NCI-H1092 treated with DMSO at 0.1 percent for 48 hours (cell line): Measurements from ENCODE around the gene LRRC52.

ENCODE experiments used
- DNase-seq: peaks from one replicate; lab custom pipeline; 2025; lab: John Stamatoyannopoulos, UW

The LRRC52 gene

GRCh38 chr1:165543532-165544438 lies at the start of gene LRRC52:
TSS of gene LRRC52 (plus strand) at chr1:165544000. CDS start at chr1:165544297, 297 bp downstream.
- DNase-seq: peak; percentile 89

- DNase-seq: no peak
Measured at GRCh38 chr1:165494949-165495857, 48.6 kb upstream of the LRRC52 start.

GRCh38 chr1:165495858-165496205 lies 48.0 kb upstream of the LRRC52 start:
- no peak for DNase-seq

- DNase-seq: no peak
Measured at GRCh38 chr1:165496501-165496900, 47.3 kb upstream of the LRRC52 start.

GRCh38 chr1:165497069-165498013 lies 46.5 kb upstream of the LRRC52 start:
- DNase-seq: no peak

- DNase-seq: no peak
Measured at GRCh38 chr1:165501330-165501969, 42.4 kb upstream of the LRRC52 start.

GRCh38 chr1:165501970-165502348 lies 41.8 kb upstream of the LRRC52 start:
- no peak for DNase-seq

- no peak for DNase-seq
Measured at GRCh38 chr1:165507570-165507969, 36.2 kb upstream of the LRRC52 start.

GRCh38 chr1:165508291-165508690 lies 35.5 kb upstream of the LRRC52 start:
- no peak for DNase-seq

- no peak for DNase-seq
Measured at GRCh38 chr1:165512816-165513215, 31.0 kb upstream of the LRRC52 start.

GRCh38 chr1:165516469-165516868 lies 27.3 kb upstream of the LRRC52 start:
- DNase-seq: no peak

- DNase-seq: no peak
Measured at GRCh38 chr1:165520646-165521045, 23.2 kb upstream of the LRRC52 start.

- DNase-seq: no peak
Measured at GRCh38 chr1:165524639-165525285, 19.0 kb upstream of the LRRC52 start.

- no peak for DNase-seq
Measured at GRCh38 chr1:165525708-165526107, 18.1 kb upstream of the LRRC52 start.

- DNase-seq: no peak
Measured at GRCh38 chr1:165527251-165528007, 16.4 kb upstream of the LRRC52 start.

GRCh38 chr1:165531021-165531420 lies 12.8 kb upstream of the LRRC52 start:
- DNase-seq: peak; percentile 76

- DNase-seq: no peak
Measured at GRCh38 chr1:165532053-165532452, 11.7 kb upstream of the LRRC52 start.

- DNase-seq: no peak
Measured at GRCh38 chr1:165533254-165533653, 10.5 kb upstream of the LRRC52 start.

- DNase-seq: no peak
Measured at GRCh38 chr1:165536016-165536415, 7.8 kb upstream of the LRRC52 start.
